ENCODE data around the gene R3HDM2.
A peak's percentile ranks its signal among the peaks of the same experiment; 100 is the strongest.

R3HDM2 gene

GRCh38 chr12:57243521-57244311, 187.1 kb downstream of the R3HDM2 start:
- peak; percentile 73 for TF ChIP-seq CTCF (IDR thresholded peaks at IDR 0.05; ENCODE audit: low read depth, low read length, missing control alignments)
- peak overlapping the region; percentile 38 for H3K4me3 ChIP-seq (ENCODE audit: low read depth, low read length)
- DNase-seq (ENCODE audit: low read depth): no peak

- DNase-seq (ENCODE audit: low read depth): no peak
- peak; percentile 77 for TF ChIP-seq CTCF (IDR thresholded peaks at IDR 0.05; ENCODE audit: low read depth, low read length, missing control alignments)
- peak overlapping the region; percentile 38 for H3K4me3 ChIP-seq (ENCODE audit: low read depth, low read length)
Observed at GRCh38 chr12:57242691-57243454, 188.0 kb downstream of the R3HDM2 start.

- DNase-seq (ENCODE audit: low read depth): no peak
- TF ChIP-seq CTCF (IDR thresholded peaks at IDR 0.05; ENCODE audit: low read depth, low read length, missing control alignments): no peak
- H3K4me3 ChIP-seq (ENCODE audit: low read depth, low read length): no peak overlapping the region
Observed at GRCh38 chr12:57242329-57242690, 188.5 kb downstream of the R3HDM2 start.

GRCh38 chr12:57241402-57242310, 189.2 kb downstream of the R3HDM2 start:
- no peak for TF ChIP-seq CTCF (IDR thresholded peaks at IDR 0.05; ENCODE audit: low read depth, low read length, missing control alignments)
- no peak overlapping the region for H3K4me3 ChIP-seq (ENCODE audit: low read depth, low read length)
- DNase-seq (ENCODE audit: low read depth): no peak

GRCh38 chr12:57240926-57241401, 189.9 kb downstream of the R3HDM2 start:
- H3K4me3 ChIP-seq (ENCODE audit: low read depth, low read length): peak overlapping the region; percentile 61; the same call in 1 of the 2 replicates
- no peak for DNase-seq (ENCODE audit: low read depth)
- no peak for TF ChIP-seq CTCF (IDR thresholded peaks at IDR 0.05; ENCODE audit: low read depth, low read length, missing control alignments)

- TF ChIP-seq CTCF (IDR thresholded peaks at IDR 0.05; ENCODE audit: low read depth, low read length, missing control alignments): peak; percentile 7
- DNase-seq (ENCODE audit: low read depth): no peak
- peak overlapping the region; percentile 61 for H3K4me3 ChIP-seq (ENCODE audit: low read depth, low read length)
Observed at GRCh38 chr12:57240066-57240921, 190.5 kb downstream of the R3HDM2 start.
